Motor neuron (in vitro differentiated cells): ENCODE measurements around the gene IGF1R. TPM values are rescaled to one million over a fixed set of nuclear protein-coding genes. Genes with fewer than 3 reads are reported as not detected.
"Not testable (repeated sequence)": the region's sequence is repeated elsewhere in the genome, so short reads cannot be mapped to it uniquely, and the experiment has no call there.

Experiments used
- ATAC-seq, 8 experiments: fragments of 200-7000 bp; cut with Tn5 transposase; replicated peaks in 6 of 8; 2 replicates each; pipeline ENCODE4 v1.8.0; 2021; ENCODE audit warnings: mild to moderate bottlenecking in 8 of 8, moderate library complexity in 8 of 8
- H3K27ac ChIP-seq, 2 donors: fragments of 250-450 bp; sonication (Bioruptor Pico); 2 replicates each; pipeline ENCODE4 v1.9.0; 2021; ENCODE audit warnings: antibody characterized with exemption in 2 of 2, mild to moderate bottlenecking in 2 of 2, moderate library complexity in 1 of 2
- H3K4me1 ChIP-seq, 2 donors: fragments of 250-450 bp; sonication (Bioruptor Pico); replicated peaks in 1 of 2; 2 replicates each; pipeline ENCODE4 v1.6.1; 2021; ENCODE audit warnings: antibody characterized with exemption in 2 of 2, mild to moderate bottlenecking in 2 of 2, moderate library complexity in 1 of 2
- H3K4me3 ChIP-seq, 5 donors: fragments of 250-450 bp; sonication (Bioruptor Pico); 2 replicates each; pipeline ENCODE4 v1.9.0; 2021; ENCODE audit warnings: antibody characterized with exemption in 5 of 5, mild to moderate bottlenecking in 5 of 5, moderate library complexity in 4 of 5
- WGBS, 10 experiments: fragments of 450-650 bp; shearing (Covaris generic); methylation state at CpG; one replicate each; pipeline ENCODE4 v1.0.0; 2022; 5-methylcytosine and 5-hydroxymethylcytosine counted together
- in situ Hi-C, 9 experiments: fragments of 400-800 bp; cut with MboI; loops; one replicate each; pipeline ENCODE4 v1.15.0; 2021; ENCODE audit warnings: low sequenced_read_pairs in 9 of 9, low pct_unique_long_range_greater_than_20kb in 2 of 9; ENCODE audit not compliant: unreplicated experiment in 9 of 9
- total RNA-seq, 8 experiments: library from RNA; unstranded; fragments of 300-600 nt; gene quantifications; 2 replicates each; pipeline versions ENCODE4 v1.2.3 to v1.2.4, GENCODE V29; 2022

The IGF1R gene
- 10 to 100 TPM; 12.5 to 43.5 (median 26.1) TPM for total RNA-seq

- Histone ChIP-seq H3K4me3 (peak within 1 kb of the TSS; percentile 71 to 99 (median 84)), H3K27ac (peak within 1 kb of the TSS; percentile 94 to 96), H3K4me1 (peaks cover 0 to 7% of the 10 kb centered on the region in 2 donors)
- peak; percentile 45 to 69 (median 61) for ATAC-seq
- WGBS, 10 experiments = no CpG with 5 or more reads among the region's 106 CpGs
- in situ Hi-C loops = loop anchor here in 3 of 9 experiments (10.0 to 25.0 kb wide), 3 partner anchors 111 to 217 kb away; no protein-coding TSS in a partner anchor
Measured at GRCh38 chr15:98647774-98648653, at the start of gene IGF1R. Gene IGF1R (plus strand): TSS chr15:98648539. CDS start chr15:98649582, 1,043 bp downstream.

GRCh38 chr15:98599909-98600691, 48.2 kb upstream of the IGF1R start:
- no peaks in the 10 kb centered on the region for H3K4me1 ChIP-seq
- H3K27ac ChIP-seq = no peak overlapping the region
- in situ Hi-C loops = no loop called here
- peak overlapping the region in 1 of 5 donors; percentile 19 for H3K4me3 ChIP-seq
- WGBS, 10 experiments = 10 to 67% (median 21%) methylated on average over 1 to 11 of the region's 15 CpGs; no CpG with 5 or more reads in 1 of the 10 experiments
- ATAC-seq = peak; percentile 35 to 89 (median 66)

GRCh38 chr15:98604983-98605382, 43.4 kb upstream of the IGF1R start:
- in situ Hi-C loops = no loop called here
- Histone ChIP-seq H3K27ac (no peak overlapping the region), H3K4me1 (no peaks in the 10 kb centered on the region), H3K4me3 (no peak overlapping the region)
- WGBS, 10 experiments = 79 to 100% (median 90%) methylated on average over 3 to 13 of the region's 15 CpGs; no CpG with 5 or more reads in 3 of the 10 experiments
- no peak for ATAC-seq

DNA sequence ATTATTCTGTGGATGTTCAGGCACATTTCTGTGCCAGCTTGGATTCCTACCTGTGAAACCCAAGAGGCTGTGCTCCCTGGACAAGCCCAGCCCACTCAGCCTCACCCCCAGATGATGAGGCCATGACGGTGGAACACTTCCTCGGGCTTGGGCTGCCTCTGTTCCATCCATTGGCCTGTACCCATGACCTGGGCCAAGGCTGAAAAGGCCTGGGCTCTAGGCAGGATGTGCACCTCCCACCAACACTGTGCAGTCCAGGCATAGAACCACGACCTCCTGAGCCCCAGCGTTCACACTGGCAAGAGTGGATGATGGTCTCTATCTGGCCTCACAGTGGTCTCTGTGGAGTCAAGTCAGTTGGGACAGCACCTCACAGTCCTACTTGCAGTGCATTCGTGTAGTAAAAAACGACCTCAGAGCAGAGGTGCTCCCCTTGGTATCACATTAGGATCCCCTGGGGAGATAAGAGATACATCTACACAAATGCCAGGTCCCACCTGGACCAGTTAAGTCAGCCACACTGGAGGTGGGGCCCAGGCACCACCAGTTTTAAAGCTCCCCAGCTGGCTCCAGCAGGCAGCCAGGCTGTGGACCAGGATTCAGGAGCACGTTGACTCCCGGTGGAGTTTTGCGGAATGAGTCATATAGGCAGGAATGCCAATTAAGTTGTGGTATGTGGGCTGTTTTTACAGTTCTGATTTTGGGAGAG, 39.0 kb upstream of the IGF1R start:
- Histone ChIP-seq H3K27ac (no peak overlapping the region), H3K4me1 (no peaks in the 10 kb centered on the region), H3K4me3 (no peak overlapping the region)
- WGBS, 10 experiments = 31 to 100% (median 73%) methylated on average over 2 to 5 of the region's 9 CpGs; no CpG with 5 or more reads in 4 of the 10 experiments
- in situ Hi-C loops = no loop called here
- peak in 2 of 8 experiments; percentile 22 to 27 for ATAC-seq

DNA sequence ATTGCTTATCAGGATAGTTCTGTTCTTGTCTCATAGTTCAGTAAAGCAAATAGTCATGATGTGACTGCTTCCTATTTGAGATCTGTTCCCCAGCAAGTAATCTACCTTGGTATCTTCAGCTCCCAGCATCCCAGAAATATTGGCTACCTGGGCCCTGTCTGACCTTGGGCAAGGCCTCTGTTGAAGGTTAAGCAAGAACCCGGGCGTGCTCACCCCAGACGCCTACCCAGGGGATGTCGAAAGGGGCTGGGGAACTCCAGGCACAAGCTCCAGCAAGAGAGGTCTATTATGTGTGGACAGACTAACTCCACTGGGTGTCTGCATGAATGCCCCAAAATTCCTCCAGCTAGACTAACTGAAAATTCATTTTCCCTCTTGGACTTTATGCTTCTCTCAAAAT, 37.3 kb upstream of the IGF1R start:
- no peak overlapping the region for H3K27ac ChIP-seq
- WGBS, 10 experiments = 80 to 100% (median 92%) methylated on average over 1 to 4 of the region's 4 CpGs; no CpG with 5 or more reads in 5 of the 10 experiments
- H3K4me1 ChIP-seq = no peaks in the 10 kb centered on the region
- no peak for ATAC-seq
- H3K4me3 ChIP-seq = no peak overlapping the region
- in situ Hi-C loops = no loop called here

DNA sequence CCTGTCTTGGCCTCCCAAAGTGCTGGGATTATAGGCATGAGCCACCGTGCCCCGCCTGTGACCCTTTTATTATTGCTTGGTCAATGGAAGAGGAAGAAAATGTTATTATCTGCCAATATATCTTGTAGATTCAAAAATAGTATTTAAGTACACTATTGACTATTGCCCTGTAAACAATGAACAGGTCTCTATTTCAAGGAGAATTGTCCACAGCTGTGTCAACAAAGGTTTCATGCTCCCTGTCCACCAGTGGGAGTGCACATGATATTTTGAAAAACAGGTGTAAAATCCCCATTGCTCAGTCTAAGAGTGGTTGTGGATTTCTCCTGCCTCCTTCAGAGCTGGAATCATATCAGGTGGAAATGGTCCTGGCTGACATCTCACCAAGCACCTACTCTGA, 36.5 kb upstream of the IGF1R start:
- Histone ChIP-seq H3K4me3 (no peak overlapping the region), H3K27ac (no peak overlapping the region), H3K4me1 (no peaks in the 10 kb centered on the region)
- in situ Hi-C loops = no loop called here
- ATAC-seq = peak in 1 of 8 experiments; percentile 14
- WGBS, 10 experiments = 70 to 100% (median 92%) methylated on average over 2 of the region's 2 CpGs; no CpG with 5 or more reads in 6 of the 10 experiments

DNA sequence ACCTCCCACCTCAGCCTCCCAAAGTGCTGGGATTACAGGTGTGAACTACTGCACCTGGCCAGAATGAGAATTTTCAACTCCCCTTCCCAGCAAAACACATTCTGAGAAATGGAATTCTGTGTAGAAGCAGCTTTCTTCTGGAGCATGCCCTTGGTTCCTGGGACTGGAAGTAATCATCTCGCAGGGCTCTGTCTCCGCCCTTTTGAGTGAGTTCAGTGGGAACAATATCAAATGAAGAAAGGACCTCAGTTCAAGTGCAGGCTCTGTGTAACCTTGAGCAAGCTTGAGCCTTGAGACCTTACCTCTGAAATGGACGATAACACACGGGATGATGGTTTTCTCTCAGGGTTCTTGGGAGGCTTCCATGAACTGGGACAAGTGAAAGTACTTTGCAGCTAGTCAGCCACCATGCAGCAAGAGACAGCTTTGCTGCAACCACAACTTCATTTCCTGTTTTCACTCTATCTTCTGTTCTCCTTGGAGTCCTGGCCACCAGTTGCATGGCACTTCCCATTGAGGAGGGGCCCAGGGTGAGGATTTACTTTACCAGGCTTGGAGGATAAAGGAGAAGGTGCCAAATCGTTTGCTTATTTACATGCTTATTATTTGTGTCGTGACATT, 35.7 kb upstream of the IGF1R start:
- Histone ChIP-seq H3K4me3 (no peak overlapping the region), H3K27ac (no peak overlapping the region), H3K4me1 (peaks cover 3 to 4% of the 10 kb centered on the region in 2 donors)
- WGBS, 10 experiments = 20 to 100% (median 85%) methylated on average over 1 to 4 of the region's 6 CpGs; no CpG with 5 or more reads in 3 of the 10 experiments
- ATAC-seq = no peak
- in situ Hi-C loops = no loop called here

DNA sequence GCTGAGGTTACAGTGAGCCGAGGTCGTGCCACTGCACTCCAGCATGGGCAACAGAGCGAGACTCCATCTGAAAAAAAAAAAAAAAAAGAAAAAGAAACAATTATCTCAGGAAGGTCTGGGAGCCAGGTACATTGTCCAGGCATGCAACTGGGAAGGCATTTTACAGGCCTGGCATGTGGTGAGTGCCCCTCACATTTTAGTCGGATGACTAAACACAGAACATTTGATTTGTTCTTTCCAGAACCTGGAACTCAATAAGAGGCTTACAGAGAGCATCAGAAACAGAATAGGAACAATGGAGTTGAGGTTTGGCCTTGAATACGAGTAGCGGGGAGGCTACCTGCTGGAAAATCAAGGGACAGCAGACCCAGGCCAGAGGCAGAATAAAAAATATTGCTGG, 33.7 kb upstream of the IGF1R start:
- WGBS, 10 experiments = 66 to 100% (median 89%) methylated on average over 1 to 5 of the region's 6 CpGs; no CpG with 5 or more reads in 5 of the 10 experiments
- no peak for ATAC-seq
- in situ Hi-C loops = no loop called here
- H3K4me3 ChIP-seq = no peak overlapping the region
- peaks cover 4 to 6% of the 10 kb centered on the region in 2 donors for H3K4me1 ChIP-seq
- H3K27ac ChIP-seq = no peak overlapping the region

DNA sequence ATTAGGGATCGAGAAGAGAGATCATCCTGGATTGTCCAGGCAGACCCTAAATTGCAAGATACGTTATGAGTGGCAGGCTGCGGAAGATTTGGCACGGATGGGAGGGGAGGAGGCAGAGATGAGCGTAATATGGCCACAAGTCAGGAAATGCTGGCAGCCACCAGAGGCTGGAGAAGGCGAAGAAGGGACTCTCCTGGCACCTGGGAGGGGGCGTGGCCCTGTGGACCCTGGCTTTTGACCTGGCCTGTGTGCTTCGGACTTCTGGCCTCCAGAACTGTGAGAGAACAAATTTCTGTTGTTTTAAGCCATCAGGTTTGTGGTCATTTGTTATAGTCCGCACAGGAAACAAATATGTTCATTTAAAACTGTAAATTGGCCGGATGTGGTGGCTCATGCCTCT, 31.9 kb upstream of the IGF1R start:
- H3K4me1 ChIP-seq = peaks cover 6 to 7% of the 10 kb centered on the region in 2 donors
- in situ Hi-C loops = no loop called here
- H3K27ac ChIP-seq = no peak overlapping the region
- 33 to 100% (median 63%) methylated on average over 1 to 5 of the region's 10 CpGs; no CpG with 5 or more reads in 4 of the 10 experiments for WGBS, 10 experiments
- no peak overlapping the region for H3K4me3 ChIP-seq
- ATAC-seq = no peak

- 17 to 100% (median 67%) methylated on average over 1 to 4 of the region's 5 CpGs; no CpG with 5 or more reads in 1 of the 10 experiments for WGBS, 10 experiments
Measured at GRCh38 chr15:98617328-98617980, 30.9 kb upstream of the IGF1R start.

DNA sequence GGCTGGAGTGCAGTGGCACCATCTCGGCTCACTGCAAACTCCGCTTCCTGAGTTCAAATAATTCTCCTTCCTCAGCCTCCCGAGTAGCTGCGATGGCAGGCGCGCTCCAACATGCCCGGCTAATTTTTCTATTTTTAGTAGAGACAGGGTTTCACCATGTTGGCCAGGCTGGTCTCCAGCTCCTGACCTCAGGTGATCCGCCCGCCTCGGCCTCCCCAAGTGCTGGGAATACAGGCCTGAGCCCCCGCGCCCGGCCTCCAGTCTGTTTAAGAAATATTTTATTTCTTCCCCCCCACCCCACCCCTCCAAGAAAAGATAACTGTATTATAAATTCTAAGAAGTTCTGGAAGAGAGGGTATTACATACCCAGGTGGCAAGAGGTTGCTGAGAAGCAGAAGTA, 29.8 kb upstream of the IGF1R start:
- H3K4me3 ChIP-seq, H3K4me1 ChIP-seq, H3K27ac ChIP-seq, ATAC-seq, in situ Hi-C loops: not testable (repeated sequence)
- 90 to 100% (median 95%) methylated on average over 1 to 6 of the region's 13 CpGs; no CpG with 5 or more reads in 5 of the 10 experiments for WGBS, 10 experiments

More at GRCh38 chr15:98617328-98617980, 30.9 kb upstream of the IGF1R start:
- peak in 3 of 8 experiments; percentile 18 to 83 (median 47) for ATAC-seq
- peaks cover 6 to 7% of the 10 kb centered on the region in 2 donors for H3K4me1 ChIP-seq
- in situ Hi-C loops = no loop called here
- H3K27ac ChIP-seq = no peak overlapping the region
- H3K4me3 ChIP-seq = no peak overlapping the region

DNA sequence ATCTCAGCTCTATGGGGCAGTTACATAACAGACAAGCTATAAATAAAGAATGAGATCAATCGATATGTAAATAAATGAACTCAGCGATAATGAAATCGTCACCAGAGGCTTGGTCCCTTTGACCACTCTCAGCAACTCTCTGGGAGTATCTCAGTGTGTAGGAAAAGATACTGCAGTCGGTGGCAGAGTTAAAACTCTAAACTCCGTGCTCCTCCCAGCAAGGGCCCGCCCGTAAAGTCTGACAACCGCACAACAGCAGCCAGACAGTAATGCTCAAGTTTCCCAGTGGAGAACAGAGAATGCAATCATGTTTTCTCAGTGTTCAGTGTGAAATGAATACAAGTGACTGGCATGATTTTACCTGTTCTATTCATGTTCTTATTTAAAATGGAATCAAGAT, 28.3 kb upstream of the IGF1R start:
- WGBS, 10 experiments = 7 to 83% (median 61%) methylated on average over 1 to 8 of the region's 8 CpGs; no CpG with 5 or more reads in 4 of the 10 experiments
- H3K4me3 ChIP-seq = no peak overlapping the region
- peaks cover 6 to 7% of the 10 kb centered on the region in 2 donors for H3K4me1 ChIP-seq
- no peak overlapping the region for H3K27ac ChIP-seq
- in situ Hi-C loops = no loop called here
- peak in 2 of 8 experiments; percentile 29 to 57 for ATAC-seq
